MV-4-11 (cell line): ENCODE measurements around the gene NEU2.
"Not testable (repeated sequence)": the region's sequence is repeated elsewhere in the genome, so short reads cannot be mapped to it uniquely, and the experiment has no call there.

Source experiments
- DNase-seq: peaks from one replicate; lab custom pipeline; 2025; lab: John Stamatoyannopoulos, UW

NEU2 gene

DNA sequence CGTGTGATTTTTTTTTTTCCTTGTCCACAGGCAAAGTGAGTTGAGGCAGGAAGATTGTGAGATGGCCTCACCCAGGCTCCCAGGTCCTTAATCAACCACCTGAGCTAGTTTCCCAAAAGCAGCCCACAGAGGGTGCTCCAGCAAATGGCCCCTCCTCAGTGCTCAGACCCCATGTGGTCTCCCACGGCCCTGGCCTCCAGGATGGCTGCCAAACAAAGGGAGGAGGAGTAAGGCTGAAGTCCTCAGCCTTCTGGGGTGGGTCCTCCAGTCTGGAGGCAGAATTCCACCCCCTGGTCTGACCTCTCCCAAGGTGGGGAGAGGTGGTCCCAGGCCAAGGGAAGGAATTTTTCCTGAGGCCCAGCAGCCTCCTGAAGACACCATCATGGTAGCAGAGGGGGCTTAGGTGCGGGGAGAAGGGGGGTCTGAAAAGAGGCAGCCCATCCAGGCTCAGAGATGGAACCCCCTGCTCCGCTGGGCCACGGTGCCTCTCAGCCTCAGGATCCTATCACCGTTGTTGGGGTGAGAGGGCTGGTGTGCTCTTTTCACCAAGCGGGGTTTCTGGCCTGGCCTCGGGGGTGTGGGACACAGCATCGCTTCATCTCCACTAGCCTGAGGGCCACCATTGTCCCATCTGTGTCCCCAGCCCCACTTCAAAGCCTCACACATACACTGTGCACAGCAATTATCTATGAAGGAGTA is 21.8 kb upstream of the NEU2 start:
- DNase-seq = no peak

DNA sequence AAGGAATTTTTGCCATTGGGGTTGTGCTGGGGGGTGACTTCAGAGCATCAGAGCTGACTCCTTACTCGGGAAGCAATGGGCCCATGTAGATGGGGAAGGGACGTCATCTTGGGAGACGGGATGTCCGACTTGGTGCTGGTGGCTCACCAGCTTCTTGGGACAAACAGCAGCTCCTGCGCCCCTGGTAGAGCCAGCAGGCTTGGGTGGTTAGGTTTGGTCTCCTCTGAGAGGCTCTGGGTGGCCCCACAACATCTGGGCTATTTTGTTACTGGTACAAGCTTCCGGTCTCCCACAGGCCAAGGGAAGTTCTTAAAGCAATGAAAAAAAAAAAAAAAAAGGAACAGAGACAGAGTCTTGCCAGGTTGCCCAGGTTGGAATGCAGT is 21.2 kb upstream of the NEU2 start:
- DNase-seq = no peak

DNA sequence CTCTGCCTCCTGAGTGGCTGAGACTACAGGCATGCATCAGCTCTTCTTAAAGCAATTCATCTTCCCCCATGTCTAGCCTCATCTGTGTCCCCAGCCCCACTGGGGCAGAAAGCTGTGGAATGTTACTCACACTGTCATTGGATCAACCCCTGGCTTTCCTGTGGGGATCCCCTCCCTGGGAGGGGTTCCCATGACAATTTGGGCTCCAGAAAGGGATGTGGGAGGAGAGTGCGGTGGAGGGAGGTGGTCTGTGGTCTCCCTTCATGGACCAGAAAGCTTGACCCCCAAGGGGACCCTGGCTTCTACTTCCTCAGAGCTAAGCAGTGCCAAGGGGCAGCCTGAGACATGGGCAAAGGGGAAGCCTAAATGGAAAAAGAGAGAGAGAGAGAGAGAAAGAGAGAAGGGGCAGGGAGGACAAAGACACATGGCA is 20.8 kb upstream of the NEU2 start:
- DNase-seq = no peak

DNA sequence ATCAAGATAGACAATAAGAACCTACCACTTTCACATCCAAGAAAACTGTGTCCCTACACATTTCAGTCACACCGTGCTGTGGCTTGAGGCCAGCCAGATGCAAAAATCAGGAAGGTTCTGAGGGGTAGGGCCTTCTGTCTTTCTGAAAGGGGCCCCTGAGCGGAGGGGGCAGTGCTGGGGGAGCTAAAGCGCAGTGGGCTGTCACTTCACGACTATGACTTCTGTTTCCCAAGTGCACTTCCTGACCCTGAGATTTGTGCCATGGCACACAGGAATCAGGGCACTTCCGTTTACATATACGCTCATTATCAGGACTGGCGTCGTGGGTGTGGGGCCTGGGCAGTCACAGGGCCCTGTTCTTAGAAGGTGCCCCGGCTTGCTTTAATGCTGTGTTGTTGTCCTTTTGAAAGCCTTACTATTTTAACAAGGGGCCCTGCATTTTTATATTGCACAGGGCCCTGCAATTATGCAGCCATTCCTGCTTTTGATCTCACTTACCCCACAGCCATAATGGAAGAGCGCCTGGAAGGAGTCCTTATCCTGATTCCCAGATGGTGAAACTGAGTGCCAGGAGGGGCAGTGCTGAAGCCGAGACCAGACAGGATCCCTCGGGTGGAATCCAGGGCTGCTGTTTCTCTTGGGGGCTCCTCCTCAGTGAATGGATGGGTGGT is 20.0 kb upstream of the NEU2 start:
- no peak for DNase-seq

DNA sequence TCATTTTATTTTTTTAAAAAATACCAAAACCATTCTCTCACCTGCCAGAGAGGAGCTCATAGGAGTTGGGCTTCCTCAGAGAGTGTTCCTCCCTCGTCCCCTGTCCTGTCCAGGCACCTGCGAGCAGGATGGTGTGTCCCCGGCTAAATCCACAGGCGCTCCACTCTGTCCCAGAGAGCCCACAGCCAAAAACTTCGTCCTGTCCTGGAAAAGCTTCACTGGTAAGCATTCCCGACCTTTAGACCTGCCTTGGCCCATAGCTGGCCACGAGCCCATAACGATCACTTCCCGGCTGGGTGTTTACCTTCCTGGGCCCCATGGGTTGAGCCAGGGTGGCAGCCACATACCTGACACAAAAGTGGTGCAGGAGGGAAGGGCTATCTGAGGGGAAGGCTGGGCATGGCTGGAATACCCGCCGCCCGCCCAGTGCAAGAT is 19.4 kb upstream of the NEU2 start, which contains the start of gene NGEF:
NGEF (minus strand) TSS at position 230 of the 435 bp plus-strand sequence. CDS start 38,366 bp downstream, outside the sequence.
- DNase-seq = no peak

DNA sequence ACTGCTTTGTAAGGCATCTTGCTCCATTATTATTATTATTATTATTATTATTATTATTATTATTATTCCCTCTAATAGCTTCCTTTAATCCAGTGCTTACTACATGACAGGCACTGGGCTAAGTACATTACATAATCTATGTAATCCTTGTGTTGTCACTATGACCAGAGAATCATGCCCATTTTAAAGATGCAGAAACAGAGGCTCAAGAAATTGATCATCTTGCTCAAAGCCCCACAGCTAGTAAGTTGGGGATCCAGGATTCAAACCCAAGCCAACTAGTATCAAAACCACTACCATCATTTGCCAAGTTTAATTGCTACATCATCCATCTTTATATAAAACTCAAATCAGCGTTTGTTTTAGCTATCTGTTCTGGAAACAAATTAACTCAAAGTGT is 18.8 kb upstream of the NEU2 start:
- DNase-seq = no peak

DNA sequence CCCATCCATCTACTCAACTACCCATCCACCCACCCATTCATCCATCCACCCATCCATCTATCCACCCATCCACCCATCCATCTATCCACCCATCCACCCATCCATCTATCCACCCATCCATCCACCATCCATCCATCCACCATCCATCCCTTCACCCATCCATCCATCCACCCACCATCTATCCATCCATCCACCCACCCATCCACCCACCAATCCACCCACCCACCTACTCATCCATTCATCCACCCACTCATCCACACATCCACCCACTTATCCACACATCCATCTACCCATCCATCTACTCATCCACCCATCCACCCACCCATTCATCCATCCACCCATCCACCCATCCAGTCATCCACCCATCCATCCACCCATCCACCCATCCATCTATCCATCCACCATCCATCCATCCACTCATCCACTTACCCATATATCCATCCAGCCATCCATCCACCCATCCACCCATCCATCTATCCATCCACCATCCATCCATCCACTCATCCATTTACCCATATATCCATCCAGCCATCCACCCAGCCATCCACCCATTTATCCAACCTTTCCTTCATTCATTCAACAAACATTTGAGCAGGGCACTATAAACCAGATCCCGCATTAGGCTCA is 17.3 kb upstream of the NEU2 start:
- DNase-seq = no peak

DNA sequence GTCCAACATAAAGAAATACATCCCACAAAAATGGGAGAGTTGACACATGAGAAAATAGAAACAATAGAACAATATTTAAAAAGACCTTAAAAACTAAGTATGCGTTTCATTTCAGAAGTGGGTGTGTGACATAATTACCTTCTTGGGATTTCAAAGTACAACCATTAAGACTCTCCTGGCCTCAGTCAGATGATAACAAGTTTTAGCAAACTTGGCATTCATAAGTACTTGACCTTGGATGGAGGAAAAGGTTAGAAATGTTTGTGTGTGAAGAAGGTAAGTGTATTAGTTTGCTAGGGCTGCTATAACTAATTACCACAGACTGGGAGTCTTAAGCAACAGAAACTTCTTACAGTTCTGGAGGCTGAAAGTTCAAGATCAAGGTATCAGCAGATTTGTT is 14.5 kb upstream of the NEU2 start:
- no peak for DNase-seq

DNA sequence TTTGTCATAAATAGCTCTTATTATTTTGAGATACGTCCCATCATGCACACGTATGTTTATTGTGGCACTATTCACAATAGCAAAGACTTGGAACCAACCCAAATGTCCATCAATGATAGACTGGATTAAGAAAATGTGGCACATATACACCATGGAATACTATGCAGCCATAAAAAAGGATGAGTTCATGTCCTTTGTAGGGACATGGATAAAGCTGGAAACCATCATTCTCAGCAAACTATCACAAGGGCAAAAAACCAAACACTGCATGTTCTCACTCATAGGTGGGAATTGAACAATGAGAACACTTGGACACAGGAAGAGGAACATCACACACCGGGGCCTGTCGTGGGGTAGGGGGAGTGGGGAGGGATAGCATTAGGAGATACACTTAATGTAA is 12.9 kb upstream of the NEU2 start:
- DNase-seq = not testable (repeated sequence)

DNA sequence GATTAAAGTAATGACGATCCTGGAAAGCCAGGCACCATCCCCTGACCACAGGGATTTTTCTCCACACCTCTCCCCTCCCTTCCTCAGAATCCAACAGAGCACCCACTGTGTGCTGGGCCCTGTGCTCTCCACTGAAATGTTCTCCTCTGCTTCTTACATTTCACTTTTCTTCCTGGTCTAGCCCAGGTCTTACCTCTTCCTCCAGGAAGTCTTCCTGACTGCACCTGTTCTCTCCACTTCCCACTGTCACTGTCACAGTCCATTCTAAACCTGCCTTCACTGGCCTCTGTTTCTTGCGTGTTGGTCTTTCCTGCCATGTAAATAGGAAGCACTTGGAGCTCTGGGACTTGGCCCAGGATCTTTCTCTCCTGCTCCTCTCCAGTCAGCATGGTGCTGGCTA is 12.0 kb upstream of the NEU2 start:
- DNase-seq = no peak

DNA sequence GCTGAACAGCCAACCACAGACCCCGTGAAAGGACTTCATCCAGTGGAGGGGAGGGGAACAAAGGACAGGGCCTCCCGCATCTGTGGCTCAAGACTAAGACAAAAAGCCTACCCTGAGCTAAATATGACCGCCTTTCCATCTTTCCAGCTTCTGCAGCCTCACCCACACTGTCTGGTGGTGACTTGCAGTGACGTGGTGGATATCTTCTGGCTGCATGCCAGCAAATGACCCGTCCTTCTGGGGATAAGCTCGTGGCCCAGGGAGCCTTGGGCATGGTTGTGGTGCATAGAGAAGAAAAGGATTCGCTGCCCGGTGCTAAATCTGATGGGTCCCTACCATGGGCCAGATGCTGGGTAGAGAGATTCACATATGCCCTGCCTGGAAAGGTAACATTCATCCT is 10.7 kb upstream of the NEU2 start:
- no peak for DNase-seq

DNA sequence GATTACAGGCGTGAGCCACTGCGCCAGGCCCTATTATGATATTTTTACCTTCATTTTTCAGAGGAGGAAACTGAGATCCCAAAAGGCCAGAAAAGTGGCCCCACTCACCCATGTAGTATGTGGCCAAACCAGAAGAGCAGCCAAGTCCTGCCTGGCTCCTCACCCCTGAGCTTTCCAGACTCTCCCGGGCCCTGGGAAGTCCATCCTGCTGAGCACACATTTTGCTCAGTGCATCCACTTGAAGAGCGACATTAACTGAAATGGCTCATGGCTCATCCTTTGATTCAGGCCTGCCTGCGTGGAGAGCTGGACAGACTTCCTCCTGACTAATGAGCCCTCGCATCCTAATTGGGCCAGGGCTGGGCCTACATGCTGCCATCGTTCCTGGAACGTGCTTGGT is 9.9 kb upstream of the NEU2 start:
- DNase-seq = no peak

DNA sequence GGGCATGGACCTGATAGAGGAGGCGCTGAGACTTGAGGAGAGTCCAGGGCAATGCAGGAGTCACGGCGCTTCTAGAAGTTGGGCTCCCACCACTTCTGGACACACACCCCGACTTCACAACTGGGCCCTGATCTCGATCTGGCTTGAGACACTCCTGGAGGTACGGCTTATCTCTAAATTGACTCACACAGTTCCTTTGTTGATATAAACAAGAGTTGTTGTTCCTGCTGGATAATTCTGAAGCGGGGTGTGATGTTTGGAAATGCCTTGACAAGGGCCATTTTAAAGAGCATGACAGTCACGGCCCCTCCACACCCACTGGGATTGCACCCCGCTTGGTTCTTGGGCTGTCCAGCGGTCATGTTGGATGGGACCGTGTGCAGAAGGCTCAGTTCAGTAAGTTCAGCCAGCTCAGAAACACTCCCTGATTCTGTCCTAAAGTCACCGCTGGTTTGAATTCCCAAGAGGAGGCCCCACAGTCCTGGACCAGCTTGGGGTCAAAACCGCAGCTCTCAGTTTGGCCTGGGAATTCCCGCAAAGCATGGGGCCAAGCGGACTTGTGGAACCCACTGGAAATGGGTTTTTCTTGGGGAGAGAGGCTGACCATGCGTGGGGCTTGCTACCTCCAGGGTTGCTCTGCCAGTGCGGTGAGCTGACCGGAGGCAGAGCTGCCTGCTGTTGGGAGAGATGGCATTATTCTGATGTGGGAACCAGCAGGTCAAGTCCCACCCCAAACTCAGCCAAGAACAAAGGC is 9.3 kb upstream of the NEU2 start:
- no peak for DNase-seq

DNA sequence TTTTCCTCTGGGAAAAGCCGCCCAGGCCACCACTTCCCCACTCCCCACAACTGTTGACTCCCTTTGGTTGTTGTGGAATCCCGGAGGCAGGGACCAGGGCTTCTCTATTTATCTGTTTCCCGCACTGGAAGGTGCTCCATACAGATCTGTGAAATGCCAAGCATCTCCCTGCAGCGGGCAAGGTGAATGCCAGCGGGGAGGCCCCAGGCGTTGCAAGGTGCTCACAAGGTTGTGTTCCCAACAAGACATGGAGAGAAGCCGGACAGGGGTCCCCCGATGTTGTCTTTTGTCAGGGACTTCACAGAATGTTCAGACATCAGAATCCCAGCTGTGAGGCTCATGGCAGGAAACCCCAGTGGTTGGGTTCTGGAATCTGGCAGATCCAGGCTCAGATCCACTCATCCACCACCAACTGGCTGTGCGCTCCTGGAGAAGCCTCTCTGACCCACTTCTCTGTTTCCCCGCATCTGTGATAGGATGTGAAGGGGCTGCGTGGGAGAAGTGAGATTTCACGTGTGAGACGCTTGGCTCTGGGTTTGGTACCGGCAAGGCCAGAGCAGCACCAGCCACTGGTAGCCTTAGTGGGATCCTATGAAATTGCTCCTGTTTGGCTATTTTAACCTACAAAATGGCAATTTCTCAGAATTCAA is 8.6 kb upstream of the NEU2 start:
- DNase-seq = no peak

DNA sequence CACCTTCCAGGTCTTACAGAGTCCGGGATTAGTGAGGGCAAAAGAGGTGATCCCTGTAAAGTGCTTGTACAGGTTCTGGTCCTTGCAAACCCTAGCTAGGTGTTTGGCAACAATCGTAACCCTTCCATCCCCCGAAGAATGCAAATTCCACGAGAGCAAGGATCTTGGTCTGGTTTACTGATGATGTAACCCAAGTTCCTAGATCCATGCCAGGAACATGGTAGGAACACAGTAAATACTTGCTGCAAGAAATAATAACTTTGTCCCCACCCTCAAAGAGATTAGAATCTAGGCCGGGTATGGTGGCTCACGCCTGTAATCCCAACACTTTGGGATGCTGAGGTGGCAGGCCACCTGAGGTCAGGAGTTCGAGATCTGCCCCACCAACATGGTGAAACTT is 6.8 kb upstream of the NEU2 start:
- DNase-seq = no peak

DNA sequence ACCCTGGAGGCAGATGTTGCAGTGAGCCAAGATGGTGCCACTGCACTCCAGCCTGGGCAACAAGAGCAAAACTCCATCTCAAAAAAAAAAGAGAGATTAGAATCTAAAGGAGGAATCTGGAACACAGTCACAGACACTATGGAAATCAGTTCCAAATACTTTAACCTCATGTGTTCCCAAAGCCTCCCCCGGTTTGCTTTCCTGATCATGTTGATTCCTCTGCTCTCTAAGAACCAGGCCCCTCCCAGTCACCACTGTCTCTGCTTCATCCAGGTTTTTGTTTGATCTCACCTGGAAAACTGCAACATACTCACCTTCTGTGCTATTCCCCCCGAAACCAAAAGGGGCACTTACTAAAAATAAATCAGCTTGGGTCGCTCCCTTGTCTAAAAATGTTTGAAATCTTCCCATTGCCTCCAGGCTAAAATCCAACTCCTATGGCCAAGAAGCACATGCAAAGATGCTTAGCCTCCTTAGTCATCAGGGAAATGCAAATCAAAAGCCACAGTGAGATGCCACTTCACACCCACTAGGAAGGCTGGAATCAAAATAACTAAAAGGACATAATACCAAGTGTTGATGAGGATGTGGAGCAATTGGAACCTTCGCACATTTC is 6.2 kb upstream of the NEU2 start:
- DNase-seq = no peak

DNA sequence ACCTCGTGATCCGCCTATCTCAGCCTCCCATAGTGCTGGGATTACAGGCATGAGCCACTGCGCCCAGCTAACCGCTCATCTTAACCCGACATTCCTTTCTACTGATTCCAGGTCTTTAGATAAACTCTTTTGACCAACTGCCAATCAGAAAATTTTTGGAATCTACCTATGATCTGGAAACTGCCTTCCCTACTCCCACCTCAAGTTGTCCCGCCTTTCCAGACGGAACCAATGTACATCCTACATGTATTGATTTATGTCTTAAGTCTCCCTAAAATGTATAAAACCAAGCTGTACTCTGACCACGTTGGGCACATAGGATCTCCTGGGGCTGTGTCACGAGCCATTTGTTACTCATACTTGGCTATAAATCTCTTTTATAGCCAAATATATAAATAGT is 3.2 kb upstream of the NEU2 start:
- no peak for DNase-seq

DNA sequence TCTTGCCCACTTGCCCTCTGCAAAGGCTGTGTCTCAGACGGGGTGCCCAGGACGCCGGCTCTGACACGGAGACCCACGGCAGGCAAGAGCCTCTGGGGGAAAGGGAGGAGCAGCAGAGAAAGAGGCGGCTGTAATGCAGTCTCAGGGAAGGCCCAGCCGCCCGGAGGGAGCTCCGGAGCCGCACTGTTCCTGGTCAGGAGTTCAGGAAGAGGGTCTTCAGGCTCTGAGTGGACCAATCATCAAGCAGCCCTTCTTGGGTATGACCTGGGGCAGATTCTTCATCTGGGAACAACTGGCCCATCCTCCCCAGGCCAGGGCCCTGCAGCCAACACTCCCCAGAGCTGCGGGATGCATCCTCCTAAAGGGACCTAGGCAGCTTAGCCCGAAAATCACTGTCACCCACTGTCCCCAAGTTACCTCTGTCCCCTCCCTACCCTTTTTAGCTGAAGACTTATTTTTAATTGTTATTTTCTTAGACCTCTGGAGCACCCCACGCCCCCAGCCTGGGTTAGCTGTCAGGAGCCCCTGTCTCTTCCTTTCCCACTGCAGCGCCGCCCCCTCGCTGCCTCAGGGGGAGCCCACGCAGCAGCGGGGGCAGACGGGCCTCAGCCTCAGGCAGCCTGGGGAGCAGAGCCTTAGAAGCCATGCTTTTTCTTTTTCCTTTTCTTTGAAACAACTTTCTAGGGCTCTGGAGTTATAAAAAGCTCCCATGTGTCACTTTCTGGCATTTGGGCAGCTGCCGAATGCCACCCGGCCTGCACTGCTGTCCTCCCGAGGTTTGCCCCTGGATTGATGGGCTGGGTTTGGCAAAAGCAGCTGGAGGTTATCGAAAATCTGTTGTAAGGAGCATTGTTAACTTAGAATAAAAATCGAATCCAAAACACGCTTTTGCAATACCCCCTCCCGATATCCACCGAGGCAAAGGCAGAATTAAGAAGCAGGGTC is 644 bp upstream of the NEU2 start:
- no peak for DNase-seq

DNA sequence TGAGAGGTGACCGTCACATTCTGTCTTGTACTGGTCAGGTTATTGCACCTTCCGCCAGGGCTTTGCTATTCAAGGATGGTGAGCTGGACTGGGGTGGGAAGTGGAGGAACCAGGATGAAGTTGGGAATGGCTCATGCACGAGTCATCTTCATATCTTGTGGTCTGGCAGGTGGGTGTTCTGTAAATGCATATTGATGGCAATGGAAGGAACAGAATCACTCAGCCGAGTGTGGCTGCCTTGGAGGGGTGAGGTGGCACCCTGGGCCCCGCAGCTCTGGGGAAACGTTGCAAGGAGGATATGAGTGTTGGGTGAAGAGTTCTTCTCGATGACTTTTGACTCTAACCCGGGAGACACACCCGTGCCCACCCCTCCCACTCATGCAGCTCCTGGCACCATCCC is 1.2 kb downstream of the NEU2 start:
- DNase-seq = no peak

DNA sequence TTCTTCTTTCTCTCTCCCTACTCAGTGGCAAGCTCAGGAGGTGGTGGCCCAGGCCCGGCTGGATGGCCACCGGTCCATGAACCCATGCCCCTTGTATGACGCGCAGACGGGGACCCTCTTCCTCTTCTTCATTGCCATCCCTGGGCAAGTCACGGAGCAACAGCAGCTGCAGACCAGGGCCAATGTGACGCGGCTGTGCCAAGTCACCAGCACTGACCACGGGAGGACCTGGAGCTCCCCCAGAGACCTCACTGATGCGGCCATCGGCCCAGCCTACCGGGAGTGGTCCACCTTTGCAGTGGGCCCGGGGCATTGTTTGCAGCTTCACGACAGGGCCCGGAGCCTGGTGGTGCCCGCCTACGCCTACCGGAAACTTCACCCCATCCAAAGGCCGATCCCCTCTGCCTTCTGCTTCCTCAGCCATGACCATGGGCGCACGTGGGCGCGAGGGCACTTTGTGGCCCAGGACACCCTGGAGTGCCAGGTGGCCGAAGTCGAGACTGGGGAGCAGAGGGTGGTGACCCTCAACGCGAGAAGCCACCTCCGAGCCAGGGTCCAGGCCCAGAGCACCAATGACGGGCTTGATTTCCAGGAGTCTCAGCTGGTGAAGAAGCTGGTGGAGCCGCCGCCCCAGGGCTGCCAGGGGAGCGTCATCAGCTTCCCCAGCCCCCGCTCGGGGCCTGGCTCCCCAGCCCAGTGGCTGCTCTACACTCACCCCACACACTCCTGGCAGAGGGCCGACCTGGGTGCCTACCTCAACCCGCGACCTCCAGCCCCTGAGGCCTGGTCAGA is 1.8 kb downstream of the NEU2 start:
- DNase-seq = no peak
